LoVo (cell line): ENCODE data around the gene SIRT5.

Experiments used
- DNase-seq: peaks from one replicate; pipeline ENCODE4 v3.0.0-alpha.2; 2016; ENCODE audit warnings: low spot score

SIRT5 gene

GRCh38 chr6:13553646-13554045 is 20.8 kb upstream of the SIRT5 start:
- DNase-seq: no peak

DNA sequence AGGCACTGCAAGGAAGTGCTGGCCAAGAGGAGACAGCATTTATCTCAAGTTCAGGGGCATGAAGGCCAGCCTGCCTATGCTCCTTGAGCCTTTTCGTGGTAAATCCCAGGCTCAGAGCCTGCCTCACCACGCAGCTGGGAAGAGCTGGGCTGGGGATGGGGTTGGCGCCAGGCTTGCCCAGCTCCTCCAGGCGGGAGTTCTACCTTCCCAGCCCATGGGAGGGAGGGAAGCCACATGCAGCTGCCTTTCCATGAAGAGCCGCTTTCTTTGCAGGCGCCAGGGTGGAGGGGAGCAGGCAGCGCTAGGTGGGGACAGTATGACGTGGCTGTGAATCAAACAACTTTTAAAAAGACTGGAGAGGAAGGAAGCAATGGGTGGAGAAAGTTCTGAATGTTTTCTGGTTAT is 19.5 kb upstream of the SIRT5 start:
- no peak for DNase-seq

GRCh38 chr6:13557841-13558240 is 16.6 kb upstream of the SIRT5 start:
- no peak for DNase-seq

DNA sequence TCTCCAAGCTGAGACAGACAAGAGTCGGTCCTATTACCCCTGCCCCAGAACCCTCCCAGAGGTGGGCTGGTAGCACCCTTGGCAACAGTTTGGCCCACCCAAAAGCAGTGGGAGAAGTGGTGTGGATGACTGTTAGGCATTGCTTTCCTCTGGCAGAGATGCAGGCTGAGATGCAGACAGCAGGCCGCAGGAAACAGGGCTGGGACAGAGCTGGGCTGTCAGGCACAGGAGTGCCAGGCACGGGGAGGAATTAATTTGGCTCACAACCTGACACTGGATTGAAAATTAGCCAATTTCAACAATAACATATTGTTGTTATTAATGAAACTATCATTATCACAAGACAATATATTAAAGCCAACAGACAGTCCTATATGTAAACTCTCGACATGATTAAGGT is 15.7 kb upstream of the SIRT5 start:
- no peak for DNase-seq

DNA sequence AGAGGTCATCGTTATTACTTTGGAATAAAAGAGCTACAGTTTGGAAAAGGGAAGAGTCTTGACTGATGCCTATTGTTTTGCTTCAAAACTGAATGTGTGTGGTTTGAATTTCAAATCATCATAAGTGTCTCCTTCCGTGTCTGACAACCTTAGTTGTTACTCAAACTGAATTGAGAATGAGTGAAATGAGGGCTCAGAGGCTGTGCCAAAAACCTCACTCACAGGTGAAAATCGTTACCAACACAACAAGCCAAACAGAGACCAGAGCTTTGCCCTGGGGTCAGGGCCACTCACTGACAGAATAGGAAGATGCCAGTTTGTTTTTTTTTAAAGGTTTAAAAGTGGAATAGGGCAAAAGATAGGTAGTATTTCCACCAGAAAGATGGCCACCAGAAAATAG is 15.2 kb upstream of the SIRT5 start:
- DNase-seq: no peak

DNA sequence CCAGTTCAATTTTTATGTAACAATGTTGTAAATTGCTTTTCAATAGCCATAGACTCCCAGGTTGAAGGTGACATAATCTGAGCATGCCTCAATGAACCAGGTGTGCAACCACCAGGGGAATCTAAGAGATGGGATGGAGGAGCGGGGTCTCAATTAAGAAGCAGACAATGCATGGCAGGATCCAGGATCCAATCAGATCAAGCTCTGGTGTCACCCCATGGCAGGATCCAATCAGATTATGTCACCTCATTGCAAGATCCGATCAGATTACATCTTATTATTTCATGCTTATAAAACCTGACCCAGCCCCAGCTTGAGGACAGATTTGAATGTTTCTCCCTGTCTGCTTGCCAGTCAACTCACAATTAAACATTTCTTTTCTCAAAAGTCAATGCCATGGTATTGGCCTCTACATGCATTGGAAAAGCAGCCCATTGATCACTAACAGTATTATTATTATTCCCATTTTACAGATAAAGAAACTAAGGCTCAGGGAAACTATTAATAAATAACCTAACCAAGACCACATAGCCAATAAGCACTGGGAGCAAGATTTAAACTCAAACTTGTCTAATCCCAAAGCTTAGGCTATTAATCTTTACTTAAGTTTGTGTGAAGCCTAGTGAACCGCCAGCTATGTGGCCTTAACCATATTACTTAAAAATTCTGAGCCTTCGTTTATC is 14.3 kb upstream of the SIRT5 start:
- DNase-seq: no peak

DNA sequence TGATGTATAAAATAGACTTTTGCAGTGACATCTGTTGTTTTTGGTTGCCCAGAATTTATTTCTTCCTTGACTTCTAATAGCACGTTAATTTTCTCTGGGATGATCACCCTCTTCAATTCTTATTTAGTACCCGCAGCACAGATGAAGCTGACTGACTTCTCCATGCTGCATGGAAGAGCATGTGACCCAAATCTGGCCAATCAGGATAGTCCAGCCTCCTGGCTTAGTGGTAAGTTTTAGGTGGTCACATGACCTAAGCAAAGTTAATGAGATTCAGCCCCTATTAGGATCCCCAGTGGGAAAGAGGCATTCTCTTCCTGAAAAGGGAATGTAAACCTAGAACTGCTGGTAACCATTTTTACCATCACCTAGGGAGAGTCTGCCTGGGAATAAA is 13.8 kb upstream of the SIRT5 start:
- DNase-seq: no peak

DNA sequence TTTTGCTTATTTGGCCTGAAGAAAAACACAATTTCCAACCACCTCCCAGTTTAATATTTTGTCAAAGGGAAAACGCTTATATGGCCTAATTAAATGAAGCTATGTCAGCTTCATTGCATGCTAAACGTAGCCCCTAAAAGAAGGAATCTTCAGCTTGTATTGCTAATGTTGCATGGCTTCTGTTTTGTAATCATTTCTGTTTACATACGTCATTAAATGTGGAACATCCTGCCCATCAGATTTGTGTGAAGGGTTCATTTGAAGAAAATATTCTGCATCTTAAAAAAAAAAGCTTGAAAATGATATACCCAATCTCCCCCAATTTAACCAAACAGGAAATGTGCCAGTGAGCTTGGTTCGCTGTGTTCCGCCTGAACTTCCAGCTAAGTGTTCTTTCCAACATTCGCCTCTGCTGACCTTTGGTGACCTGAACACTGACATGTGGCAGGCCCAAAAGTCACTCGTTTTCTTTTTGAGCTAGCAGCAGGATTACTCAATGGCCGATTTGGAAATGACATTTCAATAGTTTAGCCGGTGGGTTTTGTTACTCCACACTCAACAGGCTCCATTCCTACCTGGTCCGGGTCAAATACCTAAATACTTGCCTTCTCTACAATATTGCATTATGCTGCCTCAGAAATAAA is 12.7 kb upstream of the SIRT5 start:
- no peak for DNase-seq

DNA sequence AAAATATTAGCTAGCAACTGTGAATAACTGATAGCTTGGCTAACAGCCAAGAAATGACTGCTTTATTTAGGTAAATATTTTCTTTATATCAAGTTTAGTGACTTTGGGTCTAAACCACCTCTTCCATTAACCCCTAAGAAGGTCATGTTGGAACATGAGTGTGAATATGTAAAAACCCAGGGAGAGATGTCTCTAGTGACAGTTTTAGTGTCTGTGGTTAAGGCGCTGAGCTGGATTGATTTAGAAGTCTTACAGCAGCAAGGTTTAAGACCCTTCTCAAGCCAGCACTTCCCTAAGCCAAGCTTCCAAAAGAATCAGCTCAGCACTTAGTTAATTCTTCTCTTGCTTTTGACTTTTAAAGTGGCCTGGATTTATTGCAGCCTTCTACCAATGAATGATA is 11.4 kb upstream of the SIRT5 start:
- DNase-seq: no peak

DNA sequence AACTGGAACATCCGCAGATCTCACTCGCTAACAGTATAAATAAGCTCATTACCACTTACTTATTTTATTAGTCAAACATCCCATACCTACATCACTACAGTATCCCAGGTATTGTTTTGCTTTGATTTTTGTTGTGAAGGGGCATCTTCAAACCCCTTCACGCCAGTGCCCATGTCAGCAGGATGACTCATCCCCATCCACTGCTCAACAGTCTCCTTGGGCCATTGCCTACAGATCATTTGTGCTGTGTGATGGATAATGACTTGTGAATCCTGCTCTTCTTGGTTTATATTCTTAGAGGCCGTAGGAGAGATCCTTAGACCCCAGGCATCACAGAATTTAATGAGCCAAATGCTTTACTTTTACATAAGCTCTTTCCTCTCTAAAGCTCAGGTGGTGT is 8.5 kb upstream of the SIRT5 start:
- DNase-seq: no peak

- no peak for DNase-seq
These were observed 7.9 kb upstream of the SIRT5 start for GRCh38 chr6:13566500-13566899.

GRCh38 chr6:13568970-13569369 is 5.4 kb upstream of the SIRT5 start:
- no peak for DNase-seq

DNA sequence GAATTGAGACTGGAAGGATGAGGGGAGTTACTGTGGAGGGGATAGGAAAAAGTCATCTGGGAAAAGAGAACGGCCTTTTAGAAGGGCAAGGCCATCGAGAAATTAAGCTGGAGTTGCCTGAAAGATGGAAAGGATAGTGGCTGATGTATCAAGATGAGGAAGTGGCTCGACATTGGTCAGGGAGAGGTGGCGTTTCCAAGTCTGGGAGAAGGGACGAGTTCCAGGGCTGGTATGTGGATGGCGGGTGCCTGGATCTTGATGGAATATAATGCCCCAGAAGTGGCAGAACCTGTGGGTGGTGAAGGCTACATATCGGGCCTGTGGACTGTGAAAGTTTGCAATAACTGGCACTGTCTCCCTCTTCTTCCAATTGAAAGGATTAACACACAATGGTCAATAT is 2.2 kb upstream of the SIRT5 start:
- no peak for DNase-seq

- no peak for DNase-seq
These were observed 1.3 kb upstream of the SIRT5 start for GRCh38 chr6:13572951-13573654.

DNA sequence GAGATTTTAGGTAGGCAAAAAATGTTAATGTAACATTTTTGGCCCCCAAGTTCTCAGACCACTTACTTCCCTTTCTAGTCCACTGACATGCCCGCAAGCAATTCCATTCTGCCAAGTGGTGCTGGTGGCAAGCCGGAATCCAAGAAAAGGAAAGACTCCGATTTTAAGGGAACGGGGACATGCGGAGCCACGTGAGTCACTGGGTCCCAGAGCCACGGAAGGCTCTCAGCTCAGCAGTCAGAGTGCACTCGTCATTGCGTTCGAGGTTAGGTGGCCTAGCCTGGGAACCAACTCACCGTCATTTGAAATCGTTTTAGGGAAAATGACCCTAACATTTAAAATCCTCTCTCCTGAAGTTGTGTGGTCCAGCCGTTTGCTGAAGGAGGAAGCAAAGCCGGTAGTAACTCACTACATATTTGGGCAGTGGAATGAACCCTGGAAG is 711 bp upstream of the SIRT5 start:
- DNase-seq: peak; percentile 54

DNA sequence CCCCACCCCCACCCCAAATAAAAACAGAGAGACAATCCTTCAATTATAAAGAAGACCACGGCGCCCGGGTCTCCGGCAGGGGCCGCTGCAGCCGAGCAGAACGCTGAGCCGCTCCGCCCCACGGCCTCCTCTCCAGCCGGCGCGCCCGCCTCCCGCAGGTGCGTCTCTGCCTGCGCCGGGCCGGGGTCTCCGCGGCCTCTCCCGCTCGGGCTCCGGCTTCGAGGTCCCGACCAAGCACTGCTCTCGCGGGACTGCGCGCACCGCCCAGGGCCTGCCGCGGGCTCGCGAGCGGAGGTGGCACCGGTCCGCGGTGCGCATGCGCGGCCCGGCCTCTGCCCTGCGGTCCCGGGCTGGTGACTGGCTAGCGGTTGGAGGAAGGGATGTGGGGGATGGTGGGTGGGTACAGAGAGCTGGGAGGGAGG is 241 bp upstream of the SIRT5 start:
- DNase-seq: peak; percentile 96

DNA sequence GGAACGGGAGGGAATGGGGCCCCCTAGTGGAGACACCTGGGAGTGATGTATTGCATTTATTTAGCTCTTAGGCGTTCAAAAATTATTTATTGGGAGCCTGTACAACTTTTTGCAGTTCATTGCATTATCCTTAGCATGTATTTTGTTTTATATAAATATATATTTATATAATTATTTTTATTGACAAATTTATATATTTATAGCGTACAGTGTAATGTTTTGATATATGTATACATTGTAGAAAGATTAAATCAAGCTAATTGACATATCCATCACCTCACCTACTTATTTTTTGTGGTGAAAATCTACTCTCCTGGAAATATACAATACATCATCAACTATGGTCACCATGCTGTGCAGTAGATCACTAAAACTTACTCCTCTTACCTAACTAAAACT is 975 bp downstream of the SIRT5 start:
- DNase-seq: no peak

DNA sequence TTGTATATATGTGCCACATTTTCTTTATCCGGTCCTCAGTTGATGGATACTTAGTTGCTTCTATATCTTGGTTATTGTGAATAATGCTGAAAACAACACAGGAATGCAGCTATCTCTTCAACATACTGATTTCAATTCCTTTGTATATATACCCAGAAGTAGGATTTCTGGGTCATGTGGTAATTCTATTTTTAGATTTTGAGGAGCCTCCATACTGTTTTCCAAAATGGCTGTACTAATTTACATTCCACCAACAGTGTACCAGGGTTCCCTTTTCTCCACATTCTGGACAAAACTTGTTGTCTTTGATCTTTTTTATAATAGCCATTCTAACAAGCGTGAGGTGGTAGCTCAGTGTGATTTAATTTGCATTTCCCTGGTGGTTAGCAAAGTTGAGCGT is 1.6 kb downstream of the SIRT5 start:
- no peak for DNase-seq

GRCh38 chr6:13577926-13578325 is 3.5 kb downstream of the SIRT5 start:
- DNase-seq: no peak

GRCh38 chr6:13579911-13580310 is 5.5 kb downstream of the SIRT5 start:
- no peak for DNase-seq

- no peak for DNase-seq
These were observed 7.4 kb downstream of the SIRT5 start for GRCh38 chr6:13581700-13582229.

GRCh38 chr6:13586603-13587542 is 12.5 kb downstream of the SIRT5 start:
- no peak for DNase-seq
